ENCODE results near the gene QKI. TPM values are rescaled to one million over a fixed set of nuclear protein-coding genes. Genes with fewer than 3 reads are reported as not detected.

QKI gene
- total RNA-seq, 1 donor from 2014 or later: 204 TPM

GRCh38 chr6:163398815-163399214 lies 15.7 kb upstream of the QKI start:
- Histone ChIP-seq H3K4me1 (ENCODE audit: insufficient read depth, low read length) (peaks cover 15% of the 10 kb centered on the region), H3K9me3 (ENCODE audit: insufficient read depth, low read depth, low read length) (no peaks in the 10 kb centered on the region), H2AFZ (ENCODE audit: low read depth, low read length) (no peak overlapping the region), H3K27ac (ENCODE audit: low read depth, low read length) (no peak overlapping the region), H3K9ac (ENCODE audit: low read length) (no peak overlapping the region), H3K27me3 (ENCODE audit: insufficient read depth, low read length) (no peaks in the 10 kb centered on the region), H3K4me3 (ENCODE audit: insufficient read depth, low read depth, low read length) (no peak overlapping the region), H4K20me1 (ENCODE audit: insufficient read depth, low read length) (no peaks in the 10 kb centered on the region), H3K36me3 (ENCODE audit: insufficient read depth, low read length) (no peaks in the 10 kb centered on the region), H3K4me2 (ENCODE audit: low read length) (no peak overlapping the region), H3K79me2 (ENCODE audit: insufficient read depth, low read length) (no peaks in the 10 kb centered on the region)
- no peak for DNase-seq (ENCODE audit: low read depth)
- FAIRE-seq: no peak
- Mint-ChIP-seq H3K36me3 (ENCODE audit: low read depth, unreplicated experiment) (peaks cover 2% of the 10 kb centered on the region), H3K4me3 (ENCODE audit: unreplicated experiment) (no peak overlapping the region), H3K9me3 (ENCODE audit: unreplicated experiment) (peaks cover 1% of the 10 kb centered on the region), H3K4me1 (ENCODE audit: low read depth, unreplicated experiment) (peaks cover 17% of the 10 kb centered on the region), H3K27ac (ENCODE audit: unreplicated experiment) (no peak overlapping the region), H3K27me3 (ENCODE audit: low read depth, unreplicated experiment) (peaks cover 2% of the 10 kb centered on the region)
- no peak for TF ChIP-seq EZH2 (IDR thresholded peaks at IDR 0.05; ENCODE audit: insufficient read depth, low read length)
- no peak for TF ChIP-seq CTCF (IDR thresholded peaks at IDR 0.05; ENCODE audit: insufficient read depth, low read depth, low read length)

- Histone ChIP-seq H4K20me1 (ENCODE audit: insufficient read depth, low read length) (no peaks in the 10 kb centered on the region), H3K4me2 (ENCODE audit: low read length) (no peak overlapping the region), H3K4me1 (ENCODE audit: insufficient read depth, low read length) (peaks cover 20% of the 10 kb centered on the region), H3K27ac (ENCODE audit: low read depth, low read length) (no peak overlapping the region), H3K79me2 (ENCODE audit: insufficient read depth, low read length) (no peaks in the 10 kb centered on the region), H3K27me3 (ENCODE audit: insufficient read depth, low read length) (no peaks in the 10 kb centered on the region), H3K36me3 (ENCODE audit: insufficient read depth, low read length) (no peaks in the 10 kb centered on the region), H2AFZ (ENCODE audit: low read depth, low read length) (no peak overlapping the region), H3K9me3 (ENCODE audit: insufficient read depth, low read depth, low read length) (no peaks in the 10 kb centered on the region), H3K9ac (ENCODE audit: low read length) (no peak overlapping the region), H3K4me3 (ENCODE audit: insufficient read depth, low read depth, low read length) (no peak overlapping the region)
- peaks cover 1% of the 10 kb centered on the region for H3K9me3 Mint-ChIP-seq (ENCODE audit: unreplicated experiment)
- no peak for FAIRE-seq
- H3K27ac Mint-ChIP-seq (ENCODE audit: unreplicated experiment): no peak overlapping the region
- no peak for DNase-seq (ENCODE audit: low read depth)
- H3K36me3 Mint-ChIP-seq (ENCODE audit: low read depth, unreplicated experiment): peaks cover 2% of the 10 kb centered on the region
- H3K4me1 Mint-ChIP-seq (ENCODE audit: low read depth, unreplicated experiment): peaks cover 17% of the 10 kb centered on the region
- no peak overlapping the region for H3K4me3 Mint-ChIP-seq (ENCODE audit: unreplicated experiment)
- peaks cover 2% of the 10 kb centered on the region for H3K27me3 Mint-ChIP-seq (ENCODE audit: low read depth, unreplicated experiment)
- no peak for TF ChIP-seq CTCF (IDR thresholded peaks at IDR 0.05; ENCODE audit: insufficient read depth, low read depth, low read length)
- no peak for TF ChIP-seq EZH2 (IDR thresholded peaks at IDR 0.05; ENCODE audit: insufficient read depth, low read length)
These were observed 14.0 kb upstream of the QKI start for GRCh38 chr6:163400509-163400908.

- Mint-ChIP-seq H3K27ac (ENCODE audit: unreplicated experiment) (no peak overlapping the region), H3K36me3 (ENCODE audit: low read depth, unreplicated experiment) (peaks cover 2% of the 10 kb centered on the region), H3K27me3 (ENCODE audit: low read depth, unreplicated experiment) (peaks cover 2% of the 10 kb centered on the region), H3K4me1 (ENCODE audit: low read depth, unreplicated experiment) (peaks cover 20% of the 10 kb centered on the region), H3K9me3 (ENCODE audit: unreplicated experiment) (peaks cover 1% of the 10 kb centered on the region), H3K4me3 (ENCODE audit: unreplicated experiment) (no peak overlapping the region)
- FAIRE-seq (no peak), DNase-seq (ENCODE audit: low read depth) (no peak)
- no peak overlapping the region for H3K4me3 ChIP-seq (ENCODE audit: insufficient read depth, low read depth, low read length)
- no peak for TF ChIP-seq CTCF (IDR thresholded peaks at IDR 0.05; ENCODE audit: insufficient read depth, low read depth, low read length)
- TF ChIP-seq EZH2 (IDR thresholded peaks at IDR 0.05; ENCODE audit: insufficient read depth, low read length): no peak
- H3K4me2 ChIP-seq (ENCODE audit: low read length): no peak overlapping the region
- peaks cover 26% of the 10 kb centered on the region for H3K4me1 ChIP-seq (ENCODE audit: insufficient read depth, low read length)
- H3K9me3 ChIP-seq (ENCODE audit: insufficient read depth, low read depth, low read length): no peaks in the 10 kb centered on the region
- no peak overlapping the region for H2AFZ ChIP-seq (ENCODE audit: low read depth, low read length)
- no peak overlapping the region for H3K9ac ChIP-seq (ENCODE audit: low read length)
- H3K27ac ChIP-seq (ENCODE audit: low read depth, low read length): no peak overlapping the region
- H3K36me3 ChIP-seq (ENCODE audit: insufficient read depth, low read length): no peaks in the 10 kb centered on the region
- no peaks in the 10 kb centered on the region for H4K20me1 ChIP-seq (ENCODE audit: insufficient read depth, low read length)
- no peaks in the 10 kb centered on the region for H3K79me2 ChIP-seq (ENCODE audit: insufficient read depth, low read length)
- H3K27me3 ChIP-seq (ENCODE audit: insufficient read depth, low read length): no peaks in the 10 kb centered on the region
These were observed 13.3 kb upstream of the QKI start for GRCh38 chr6:163401039-163401885.
